ENCODE measurements around the gene PTX4. TPM values are rescaled to one million over a fixed set of nuclear protein-coding genes. Genes with fewer than 3 reads are reported as not detected.

PTX4 gene
- polyA plus RNA-seq, 3 donors: 0.19 TPM; not detected in 2

DNA sequence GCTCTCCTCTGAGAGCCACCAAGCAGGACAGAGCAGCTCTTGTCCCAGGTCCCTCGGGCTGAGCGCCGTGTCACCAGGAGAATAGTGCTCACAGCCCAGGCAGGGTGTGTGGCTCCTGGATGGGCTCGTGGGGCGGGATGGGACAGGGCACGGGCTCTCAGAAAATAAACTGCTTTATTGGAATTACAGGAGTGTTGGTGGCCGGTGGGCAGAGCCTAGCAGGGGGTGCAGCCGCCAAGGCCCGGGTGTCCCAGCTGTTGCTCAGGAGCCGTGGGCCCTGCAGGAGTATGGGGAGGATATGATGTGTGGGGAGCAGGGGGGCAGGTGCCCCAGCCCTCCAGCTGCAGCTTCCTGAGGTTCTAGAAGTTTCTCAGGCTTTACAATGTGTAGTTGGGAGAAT, 21.5 kb upstream of the PTX4 start:
- no peak overlapping the region for H3K4me3 ChIP-seq (replicated peaks in 1 of 3; ENCODE audit: low read depth in 2 of 3, low read length in 3 of 3)
- intact Hi-C loops (cut with micrococcal nuclease): no loop called here
- H2AFZ ChIP-seq (ENCODE audit: insufficient read depth, low read depth, low read length, poor library complexity, severe bottlenecking): no peak overlapping the region
- peaks cover 8 to 25% (median 19%) of the 10 kb centered on the region in 7 donors for H3K9me3 Mint-ChIP-seq
- DNase-seq: no peak
- no peaks in the 10 kb centered on the region for H3K4me1 Mint-ChIP-seq
- TF ChIP-seq, protein P1, sequence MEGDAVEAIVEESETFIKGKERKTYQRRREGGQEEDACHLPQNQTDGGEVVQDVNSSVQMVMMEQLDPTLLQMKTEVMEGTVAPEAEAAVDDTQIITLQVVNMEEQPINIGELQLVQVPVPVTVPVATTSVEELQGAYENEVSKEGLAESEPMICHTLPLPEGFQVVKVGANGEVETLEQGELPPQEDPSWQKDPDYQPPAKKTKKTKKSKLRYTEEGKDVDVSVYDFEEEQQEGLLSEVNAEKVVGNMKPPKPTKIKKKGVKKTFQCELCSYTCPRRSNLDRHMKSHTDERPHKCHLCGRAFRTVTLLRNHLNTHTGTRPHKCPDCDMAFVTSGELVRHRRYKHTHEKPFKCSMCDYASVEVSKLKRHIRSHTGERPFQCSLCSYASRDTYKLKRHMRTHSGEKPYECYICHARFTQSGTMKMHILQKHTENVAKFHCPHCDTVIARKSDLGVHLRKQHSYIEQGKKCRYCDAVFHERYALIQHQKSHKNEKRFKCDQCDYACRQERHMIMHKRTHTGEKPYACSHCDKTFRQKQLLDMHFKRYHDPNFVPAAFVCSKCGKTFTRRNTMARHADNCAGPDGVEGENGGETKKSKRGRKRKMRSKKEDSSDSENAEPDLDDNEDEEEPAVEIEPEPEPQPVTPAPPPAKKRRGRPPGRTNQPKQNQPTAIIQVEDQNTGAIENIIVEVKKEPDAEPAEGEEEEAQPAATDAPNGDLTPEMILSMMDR (IDR thresholded peaks at IDR 0.05): no peak
- H3K9ac ChIP-seq (ENCODE audit: insufficient read depth, low read length, poor library complexity, severe bottlenecking): no peak overlapping the region
- H3K27ac Mint-ChIP-seq: peak overlapping the region in 3 of 7 donors; percentile 31 to 37 (median 35)
- no peaks in the 10 kb centered on the region for H3K79me2 ChIP-seq (ENCODE audit: insufficient read depth, low read length)
- H3K36me3 Mint-ChIP-seq: peaks cover 27 to 53% of the 10 kb centered on the region in 2 donors
- peaks cover 34 to 50% of the 10 kb centered on the region in 2 donors for H3K36me3 ChIP-seq (replicated peaks in 1 of 2; ENCODE audit: control insufficient read depth in 1 of 2, insufficient read depth in 2 of 2, low read length in 2 of 2)
- 93% methylated on average over 5 of the region's 10 CpGs for WGBS (ENCODE audit: insufficient coverage)
- H3K27me3 ChIP-seq (ENCODE audit: control insufficient read depth in 2 of 2, insufficient read depth in 2 of 2, low read length in 2 of 2): no peaks in the 10 kb centered on the region
- no peak overlapping the region for H3K4me2 ChIP-seq (replicated peaks; ENCODE audit: extremely low read depth, low read length, poor library complexity, severe bottlenecking)
- H3K9me3 ChIP-seq (replicated peaks in 1 of 2; ENCODE audit: control insufficient read depth in 1 of 2, insufficient read depth in 1 of 2, low read length in 2 of 2): peaks cover 0 to 17% of the 10 kb centered on the region in 2 donors
- no peaks in the 10 kb centered on the region for H3K27me3 Mint-ChIP-seq (ENCODE audit: low read depth in 3 of 3)
- H3K4me3 Mint-ChIP-seq: no peak overlapping the region
- H4K20me1 ChIP-seq (ENCODE audit: insufficient read depth, low read length): no peaks in the 10 kb centered on the region
- no peaks in the 10 kb centered on the region for H3K4me1 ChIP-seq (ENCODE audit: control insufficient read depth in 1 of 2, insufficient read depth in 2 of 2, low read length in 2 of 2)
- no peak overlapping the region for H3K27ac ChIP-seq (ENCODE audit: low read depth in 1 of 2, low read length in 2 of 2)

DNA sequence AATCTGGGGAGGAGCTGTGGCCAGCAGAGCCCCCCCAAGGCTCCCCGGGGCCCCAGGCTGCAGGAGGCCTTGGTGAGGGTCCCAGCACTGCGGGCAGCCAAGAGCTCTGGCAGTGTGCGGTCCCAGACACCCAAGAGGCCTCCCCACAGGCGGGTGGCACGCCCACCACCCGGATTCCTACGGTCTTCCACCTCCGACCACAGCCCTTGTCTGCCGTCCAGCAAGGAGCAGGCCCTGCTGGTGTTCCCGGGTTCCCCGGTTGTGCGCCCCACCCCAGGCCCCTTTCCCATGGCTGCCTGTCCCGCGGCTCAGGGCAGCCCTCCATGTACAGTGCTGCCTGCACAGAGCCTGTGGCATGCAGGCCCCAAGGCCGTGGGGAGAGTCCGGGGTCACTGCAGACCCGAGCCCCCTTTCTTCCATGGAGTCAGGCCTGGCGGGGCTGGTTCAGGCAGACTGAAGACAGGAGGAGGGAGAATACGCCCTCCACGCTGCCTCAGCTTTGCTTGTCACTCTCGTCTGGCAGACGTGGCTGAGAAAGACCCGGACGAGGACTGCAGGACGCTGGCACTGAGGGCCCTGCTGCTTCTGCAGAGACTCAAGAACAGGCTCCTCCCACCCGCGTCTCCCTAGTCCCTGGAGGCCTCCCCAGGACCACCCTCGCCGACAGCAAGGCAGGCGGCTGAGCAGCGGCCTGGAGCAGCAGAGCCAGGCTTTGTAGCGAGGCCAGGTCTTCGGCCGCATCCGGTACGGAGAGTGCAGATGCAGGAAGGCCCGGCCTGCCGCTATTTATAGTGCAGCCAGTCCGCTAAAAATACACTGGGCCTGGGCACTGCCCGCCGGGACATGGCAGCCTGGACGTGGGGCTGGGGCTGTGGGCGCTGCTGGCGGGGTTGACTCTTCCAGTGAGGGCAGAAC, 20.8 kb upstream of the PTX4 start:
- Mint-ChIP-seq H3K27ac (no peak overlapping the region), H3K4me1 (no peaks in the 10 kb centered on the region), H3K9me3 (peaks cover 7 to 22% (median 16%) of the 10 kb centered on the region in 7 donors), H3K4me3 (no peak overlapping the region), H3K27me3 (ENCODE audit: low read depth in 3 of 3) (no peaks in the 10 kb centered on the region), H3K36me3 (peaks cover 27 to 57% of the 10 kb centered on the region in 2 donors)
- intact Hi-C loops (cut with micrococcal nuclease): loop anchor here in 1 of 2 donors (10.0 kb wide), 1 partner anchor 55 kb away; no protein-coding TSS in a partner anchor
- Histone ChIP-seq H3K9ac (ENCODE audit: insufficient read depth, low read length, poor library complexity, severe bottlenecking) (no peak overlapping the region), H2AFZ (ENCODE audit: insufficient read depth, low read depth, low read length, poor library complexity, severe bottlenecking) (no peak overlapping the region), H3K4me3 (replicated peaks in 1 of 3; ENCODE audit: low read depth in 2 of 3, low read length in 3 of 3) (no peak overlapping the region), H4K20me1 (ENCODE audit: insufficient read depth, low read length) (no peaks in the 10 kb centered on the region), H3K36me3 (replicated peaks in 1 of 2; ENCODE audit: control insufficient read depth in 1 of 2, insufficient read depth in 2 of 2, low read length in 2 of 2) (peaks cover 34 to 56% of the 10 kb centered on the region in 2 donors), H3K79me2 (ENCODE audit: insufficient read depth, low read length) (no peaks in the 10 kb centered on the region), H3K27ac (ENCODE audit: low read depth in 1 of 2, low read length in 2 of 2) (no peak overlapping the region), H3K4me1 (ENCODE audit: control insufficient read depth in 1 of 2, insufficient read depth in 2 of 2, low read length in 2 of 2) (no peaks in the 10 kb centered on the region), H3K4me2 (replicated peaks; ENCODE audit: extremely low read depth, low read length, poor library complexity, severe bottlenecking) (no peak overlapping the region), H3K9me3 (replicated peaks in 1 of 2; ENCODE audit: control insufficient read depth in 1 of 2, insufficient read depth in 1 of 2, low read length in 2 of 2) (peaks cover 0 to 17% of the 10 kb centered on the region in 2 donors), H3K27me3 (ENCODE audit: control insufficient read depth in 2 of 2, insufficient read depth in 2 of 2, low read length in 2 of 2) (no peaks in the 10 kb centered on the region)
- no peak for DNase-seq
- WGBS (ENCODE audit: insufficient coverage): 94% methylated on average over 42 of the region's 44 CpGs
- TF ChIP-seq, protein P1 (IDR thresholded peaks at IDR 0.05): no peak

All from CD14-positive monocyte (primary cell).